SKM-1 (cell line): ENCODE measurements around the gene EFCAB6.

Experiments used
- DNase-seq: peaks from one replicate; lab custom pipeline; 2025; ENCODE audit not compliant: unreplicated experiment; lab: John Stamatoyannopoulos, UW

EFCAB6 gene

GRCh38 chr22:43533656-43534428 is 278.3 kb downstream of the EFCAB6 start:
- DNase-seq: no peak

GRCh38 chr22:43533156-43533530 is 279.0 kb downstream of the EFCAB6 start:
- no peak for DNase-seq

GRCh38 chr22:43532301-43533155 is 279.6 kb downstream of the EFCAB6 start:
- DNase-seq: no peak

- no peak for DNase-seq
These were observed 280.5 kb downstream of the EFCAB6 start for GRCh38 chr22:43531651-43532050.

GRCh38 chr22:43530349-43531201 is 281.5 kb downstream of the EFCAB6 start:
- no peak for DNase-seq

GRCh38 chr22:43529934-43530333 is 282.2 kb downstream of the EFCAB6 start:
- no peak for DNase-seq

GRCh38 chr22:43529461-43529860 is 282.6 kb downstream of the EFCAB6 start:
- no peak for DNase-seq

- DNase-seq: no peak
These were observed 283.3 kb downstream of the EFCAB6 start for GRCh38 chr22:43528601-43529360.

GRCh38 chr22:43526946-43527345 is 285.2 kb downstream of the EFCAB6 start:
- DNase-seq: no peak

GRCh38 chr22:43526117-43526655 is 285.9 kb downstream of the EFCAB6 start:
- DNase-seq: no peak

GRCh38 chr22:43521716-43522115 is 290.4 kb downstream of the EFCAB6 start:
- no peak for DNase-seq

- no peak for DNase-seq
These were observed 291.5 kb downstream of the EFCAB6 start for GRCh38 chr22:43520632-43521039.

- no peak for DNase-seq
These were observed 295.0 kb downstream of the EFCAB6 start for GRCh38 chr22:43516996-43517635.

GRCh38 chr22:43516386-43516785 is 295.7 kb downstream of the EFCAB6 start:
- no peak for DNase-seq

GRCh38 chr22:43515902-43516301 is 296.2 kb downstream of the EFCAB6 start:
- no peak for DNase-seq

GRCh38 chr22:43515411-43515810 is 296.7 kb downstream of the EFCAB6 start:
- no peak for DNase-seq

GRCh38 chr22:43514476-43515157 is 297.5 kb downstream of the EFCAB6 start:
- DNase-seq: no peak

GRCh38 chr22:43512279-43512678 is 299.8 kb downstream of the EFCAB6 start:
- no peak for DNase-seq

- DNase-seq: no peak
These were observed 300.7 kb downstream of the EFCAB6 start for GRCh38 chr22:43511276-43511910.
